Common myeloid progenitor, CD34-positive (primary cell): ENCODE results near the gene B3GLCT.

Source experiments
- CTCF ChIA-PET: fragments of 350-600 bp; sonication (Branson Sonifier 250); formaldehyde crosslinking; loops from one replicate; lab custom pipeline; 2021; ENCODE audit warnings: antibody characterized with exemption; lab: Charles Lee
- POLR2A ChIA-PET: fragments of 350-600 bp; sonication (Branson Sonifier 250); formaldehyde crosslinking; loops from one replicate; lab custom pipeline; 2021; ENCODE audit warnings: antibody characterized with exemption; lab: Charles Lee
- DNase-seq, 3 donors: peaks; one replicate each; pipeline versions ENCODE4 v3.0.0 to v3.0.0-alpha.2; 2013
- H3K27ac ChIP-seq, 2 experiments: 1 replicate in 1 of 2; 2 replicates in 1 of 2; pipeline ENCODE4 v1.7.0; 2013; ENCODE audit warnings: inconsistent platforms in 2 of 2, low read length in 2 of 2, mild to moderate bottlenecking in 2 of 2, low read depth in 1 of 2, moderate library complexity in 1 of 2; ENCODE audit not compliant: severe bottlenecking in 2 of 2, insufficient read depth in 1 of 2, poor library complexity in 1 of 2
- H3K27me3 ChIP-seq, 5 experiments: replicated peaks in 2 of 5; 1 replicate in 3 of 5; 2 replicates in 2 of 5; pipeline versions ENCODE4 v1.6.1 to v1.7.0; 2013; ENCODE audit warnings: low read length in 4 of 5, mild to moderate bottlenecking in 2 of 5, moderate library complexity in 2 of 5, inconsistent platforms in 1 of 5; ENCODE audit not compliant: insufficient read depth in 5 of 5, control insufficient read depth in 4 of 5
- H3K36me3 ChIP-seq, 4 experiments: 1 replicate in 2 of 4; 2 replicates in 2 of 4; pipeline versions ENCODE4 v1.6.1 to v1.7.0; 2013; ENCODE audit warnings: low read length in 3 of 4, control low read depth in 1 of 4, mild to moderate bottlenecking in 1 of 4; ENCODE audit not compliant: control insufficient read depth in 4 of 4, insufficient read depth in 4 of 4
- H3K4me1 ChIP-seq, 4 experiments: 1 replicate in 3 of 4; 2 replicates in 1 of 4; pipeline versions ENCODE4 v1.6.1 to v1.7.1; 2013; ENCODE audit warnings: low read length in 3 of 4, mild to moderate bottlenecking in 3 of 4, control low read depth in 1 of 4, inconsistent platforms in 1 of 4, moderate library complexity in 1 of 4; ENCODE audit not compliant: control insufficient read depth in 4 of 4, insufficient read depth in 4 of 4; ENCODE audit errors: control extremely low read depth in 1 of 4
- H3K4me3 ChIP-seq, 7 experiments: 1 replicate in 4 of 7; 2 replicates in 3 of 7; pipeline versions ENCODE4 v1.5.1 to v1.7.0; 2013; ENCODE audit warnings: mild to moderate bottlenecking in 7 of 7, low read length in 6 of 7, moderate library complexity in 6 of 7, inconsistent platforms in 2 of 7, low read depth in 2 of 7, control low read depth in 1 of 7; ENCODE audit not compliant: insufficient read depth in 4 of 7, control insufficient read depth in 1 of 7; ENCODE audit errors: extremely low read depth in 1 of 7
- H3K9me3 ChIP-seq, 5 experiments: 1 replicate in 4 of 5; 2 replicates in 1 of 5; pipeline versions ENCODE4 v1.6.1 to v1.7.1; 2013; ENCODE audit warnings: low read length in 4 of 5, mild to moderate bottlenecking in 2 of 5, inconsistent platforms in 1 of 5, low read depth in 1 of 5, moderate library complexity in 1 of 5; ENCODE audit not compliant: control insufficient read depth in 4 of 5, insufficient read depth in 2 of 5; ENCODE audit errors: control extremely low read depth in 1 of 5
- WGBS: methylation state at CpG from one replicate; pipeline ENCODE4 v1.1.5; 2013; ENCODE audit not compliant: insufficient coverage; 5-methylcytosine and 5-hydroxymethylcytosine counted together

B3GLCT gene

DNA sequence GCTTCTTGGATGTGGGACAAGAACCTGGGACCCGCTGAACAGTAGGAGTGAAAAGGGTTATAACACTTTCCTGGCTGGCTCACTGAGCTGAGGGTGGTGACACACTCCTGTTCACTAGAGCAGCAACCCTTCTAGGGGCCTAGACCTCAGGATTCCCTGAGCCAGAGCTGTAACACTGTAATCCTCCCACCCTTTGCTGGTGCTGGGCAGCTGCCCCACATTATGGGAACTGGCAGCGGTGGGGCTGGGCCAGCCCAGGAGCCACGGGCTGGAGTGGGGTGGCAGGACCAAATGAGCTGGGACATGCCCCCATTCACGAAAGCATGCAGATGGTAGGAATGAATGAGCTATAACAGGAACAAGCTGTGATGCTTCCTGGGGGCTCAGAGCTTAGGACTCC, 110.6 kb downstream of the B3GLCT start:
- Histone ChIP-seq H3K27ac (no peak overlapping the region), H3K27me3 (no peaks in the 10 kb centered on the region), H3K4me1 (no peaks in the 10 kb centered on the region), H3K4me3 (no peak overlapping the region), H3K36me3 (no peaks in the 10 kb centered on the region), H3K9me3 (peaks cover 0 to 31% (median 23%) of the 10 kb centered on the region in 5 experiments)
- ChIA-PET POLR2A (no interaction called here), CTCF (no interaction called here)
- 100% methylated on average over 4 of the region's 4 CpGs for WGBS
- no peak for DNase-seq

DNA sequence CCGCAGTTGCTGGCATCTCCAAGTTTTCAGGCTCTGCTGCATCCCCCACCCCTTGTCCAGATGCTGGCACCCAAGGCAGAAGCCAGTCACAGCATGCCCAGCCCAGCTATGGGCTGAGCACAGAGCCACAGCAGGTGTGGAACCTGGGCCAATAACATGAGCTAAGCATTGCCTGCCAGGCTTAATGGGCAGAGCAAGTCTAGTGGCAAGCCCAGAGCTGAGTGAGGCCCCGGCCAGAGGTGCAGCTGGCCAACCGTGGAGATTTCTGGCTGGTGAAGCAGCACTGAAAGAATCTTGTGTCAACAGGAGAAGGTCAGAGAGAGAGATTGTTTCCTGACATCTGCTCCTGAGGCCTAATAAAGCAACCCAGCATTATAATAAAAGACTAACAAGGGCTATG, 111.0 kb downstream of the B3GLCT start:
- Histone ChIP-seq H3K27me3 (no peaks in the 10 kb centered on the region), H3K4me1 (no peaks in the 10 kb centered on the region), H3K27ac (no peak overlapping the region), H3K4me3 (no peak overlapping the region), H3K36me3 (no peaks in the 10 kb centered on the region), H3K9me3 (peaks cover 0 to 35% (median 28%) of the 10 kb centered on the region in 5 experiments)
- no peak for DNase-seq
- POLR2A ChIA-PET: no interaction called here
- CTCF ChIA-PET: no interaction called here
- WGBS: 67% methylated on average over 3 of the region's 3 CpGs

DNA sequence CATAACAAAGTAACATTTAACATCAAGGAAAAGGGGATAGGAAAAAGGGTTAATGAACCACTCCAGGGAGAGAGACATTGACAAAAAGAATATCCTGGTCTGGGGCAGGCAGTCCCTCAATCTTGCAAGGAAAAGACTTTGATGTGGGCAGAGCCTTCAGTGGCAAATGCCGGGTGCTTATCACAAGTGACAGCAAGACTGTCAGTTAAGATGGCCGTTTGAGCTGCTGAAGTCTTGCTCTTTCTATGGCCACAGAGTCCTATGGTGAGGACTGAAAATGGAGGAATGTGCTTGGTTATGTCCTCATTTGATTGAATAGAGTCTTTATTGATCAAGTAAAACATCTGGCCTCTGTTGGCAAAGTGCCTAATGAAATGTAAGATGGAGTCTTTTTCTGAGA, 112.1 kb downstream of the B3GLCT start:
- H3K9me3 ChIP-seq: peaks cover 0 to 41% (median 32%) of the 10 kb centered on the region in 5 experiments
- H3K27ac ChIP-seq: no peak overlapping the region
- ChIA-PET CTCF (no interaction called here), POLR2A (no interaction called here)
- 88% methylated on average over 2 of the region's 2 CpGs for WGBS
- H3K4me3 ChIP-seq: no peak overlapping the region
- H3K4me1 ChIP-seq: no peaks in the 10 kb centered on the region
- peaks cover 0 to under 1% (median 0%) of the 10 kb centered on the region in 4 experiments for H3K36me3 ChIP-seq
- DNase-seq: peak in 1 of 3 donors; percentile 8
- H3K27me3 ChIP-seq: no peaks in the 10 kb centered on the region

DNA sequence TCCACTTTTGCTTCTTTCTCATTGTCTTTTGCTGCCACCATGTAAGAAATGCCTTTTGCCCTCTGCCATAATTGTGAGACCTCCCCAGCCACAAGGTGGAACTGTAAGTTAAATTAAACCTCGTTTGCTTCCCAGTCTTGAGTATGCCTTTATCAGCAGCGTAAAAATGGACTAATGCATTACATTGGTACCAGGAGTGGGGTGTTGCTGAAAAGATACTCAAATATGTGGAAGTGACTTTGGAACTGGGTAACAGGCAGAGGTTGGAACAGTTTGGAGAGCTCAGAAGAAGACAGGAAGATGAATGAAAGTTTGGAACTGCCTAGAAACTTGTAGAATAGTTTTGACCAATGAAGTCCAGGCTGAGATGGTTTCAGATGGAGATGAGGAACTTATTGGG, 115.2 kb downstream of the B3GLCT start:
- 92% methylated on average over 2 of the region's 2 CpGs for WGBS
- Histone ChIP-seq H3K27me3 (no peaks in the 10 kb centered on the region), H3K9me3 (peaks cover 1 to 32% (median 24%) of the 10 kb centered on the region in 5 experiments), H3K36me3 (peaks cover 0 to 11% (median 2%) of the 10 kb centered on the region in 4 experiments), H3K4me3 (no peak overlapping the region), H3K27ac (no peak overlapping the region), H3K4me1 (no peaks in the 10 kb centered on the region)
- ChIA-PET CTCF (no interaction called here), POLR2A (no interaction called here)
- no peak for DNase-seq

DNA sequence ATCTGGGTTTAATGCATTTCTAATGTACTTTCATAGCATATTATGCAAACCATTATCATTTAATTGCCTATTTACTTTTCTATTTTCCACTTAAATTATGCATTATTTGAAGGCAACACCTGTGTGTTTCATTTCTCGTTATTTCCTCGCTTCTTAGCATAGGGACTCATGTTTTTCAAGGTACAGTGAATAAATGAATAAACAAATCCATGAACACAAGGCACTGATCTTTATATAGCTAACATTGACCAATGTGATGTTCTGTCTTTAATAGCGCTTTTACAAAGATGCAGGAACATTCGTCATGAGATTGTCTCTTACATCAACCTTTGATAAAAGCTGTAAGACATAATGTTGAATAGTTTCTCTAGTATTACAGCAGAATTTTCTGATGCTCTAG, 121.2 kb downstream of the B3GLCT start:
- no CpG with 5 or more reads among the region's 4 CpGs for WGBS
- Histone ChIP-seq H3K36me3 (peaks cover 0 to 11% (median 2%) of the 10 kb centered on the region in 4 experiments), H3K4me3 (no peak overlapping the region), H3K4me1 (no peaks in the 10 kb centered on the region), H3K27ac (no peak overlapping the region), H3K9me3 (peaks cover under 1 to 6% (median 3%) of the 10 kb centered on the region in 5 experiments), H3K27me3 (no peaks in the 10 kb centered on the region)
- no peak for DNase-seq
- ChIA-PET POLR2A (no interaction called here), CTCF (no interaction called here)

DNA sequence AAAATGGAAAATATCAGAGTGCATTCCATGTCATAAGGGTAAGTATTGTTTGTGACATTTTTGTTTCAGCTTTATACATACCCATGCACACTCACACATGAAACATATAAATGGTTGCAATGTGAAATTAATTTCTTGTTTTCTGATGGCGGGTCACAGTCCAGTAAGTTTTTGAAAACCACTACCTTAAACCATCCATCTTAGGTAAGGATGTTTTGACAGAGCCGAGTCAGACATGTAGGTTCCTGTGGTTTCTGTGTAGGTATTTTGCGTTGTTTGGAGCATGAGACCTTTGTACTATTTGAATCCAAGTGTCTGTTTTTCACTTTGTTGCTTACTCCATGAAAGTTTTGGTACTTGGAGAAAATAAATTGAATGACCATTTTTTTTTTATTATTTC, 121.7 kb downstream of the B3GLCT start:
- Histone ChIP-seq H3K27me3 (no peaks in the 10 kb centered on the region), H3K4me3 (no peak overlapping the region), H3K36me3 (peaks cover 0 to 11% (median 2%) of the 10 kb centered on the region in 4 experiments), H3K4me1 (no peaks in the 10 kb centered on the region), H3K27ac (no peak overlapping the region), H3K9me3 (peaks cover 0 to 4% (median under 1%) of the 10 kb centered on the region in 5 experiments)
- ChIA-PET CTCF (no interaction called here), POLR2A (no interaction called here)
- WGBS: 100% methylated on average over 1 of the region's 3 CpGs
- DNase-seq: no peak

DNA sequence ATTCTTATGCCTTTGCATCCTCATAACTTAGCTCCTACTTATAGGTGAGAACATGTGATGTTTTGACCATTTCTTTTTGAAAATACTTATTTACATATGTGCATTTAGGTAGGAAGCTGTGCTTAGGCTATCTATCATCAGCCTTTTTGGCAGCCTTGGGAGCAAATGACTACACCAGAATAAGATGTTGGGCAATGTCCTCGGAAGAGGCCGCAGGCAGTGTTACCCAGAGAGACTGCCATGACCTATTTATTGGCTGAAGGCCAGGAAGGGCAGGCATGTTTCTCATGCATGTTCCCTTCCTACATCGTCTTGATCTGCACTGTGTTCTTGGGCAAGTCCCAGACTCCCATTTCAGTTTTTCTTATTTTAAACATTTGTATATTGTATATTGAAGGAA, 122.3 kb downstream of the B3GLCT start:
- POLR2A ChIA-PET: no interaction called here
- WGBS: 94% methylated on average over 2 of the region's 3 CpGs
- DNase-seq: no peak
- H3K36me3 ChIP-seq: peaks cover 0 to 11% (median under 1%) of the 10 kb centered on the region in 4 experiments
- no peaks in the 10 kb centered on the region for H3K4me1 ChIP-seq
- H3K27me3 ChIP-seq: no peaks in the 10 kb centered on the region
- peaks cover 0 to 4% (median 0%) of the 10 kb centered on the region in 5 experiments for H3K9me3 ChIP-seq
- CTCF ChIA-PET: no interaction called here
- no peak overlapping the region for H3K27ac ChIP-seq
- H3K4me3 ChIP-seq: no peak overlapping the region
